GM12892 (cell line): ENCODE measurements around the gene ARPC1B.

Experiments used
- POLR2A ChIP-seq: IDR thresholded peaks from 2 replicates; pipeline ENCODE4 v1.6.1; 2011; ENCODE audit warnings: low read depth, low read length, control low read depth
- POLR2AphosphoS5 ChIP-seq: IDR thresholded peaks from 2 replicates; pipeline ENCODE4 v1.6.1; 2011; ENCODE audit warnings: low read depth, low read length, control low read depth

GRCh38 chr7:99418260-99418659 lies 43.7 kb downstream of the ARPC1B start:
- TF ChIP-seq POLR2A, result no peak
- no peak; the same call in 1 of the 2 replicates for TF ChIP-seq POLR2AphosphoS5
